Astrocyte of the spinal cord (primary cell): ENCODE measurements around the gene BDH1.

Experiments used
- DNase-seq: peaks from one replicate; pipeline ENCODE4 v3.0.0; 2011; ENCODE audit warnings: low read depth, low spot score
- H3K4me3 ChIP-seq: 2 replicates; pipeline ENCODE4 v1.5.1; 2011; ENCODE audit warnings: low read depth, mild to moderate bottlenecking, low read length, moderate library complexity
- in situ Hi-C: cut with HindIII; loops from 2 replicates; pipeline ENCODE4 v1.10.0; 2017; ENCODE audit warnings: low sequenced_read_pairs
- TF ChIP-seq, protein P1 (sequence below): IDR thresholded peaks from 2 replicates; pipeline ENCODE4 v1.5.1; 2012; ENCODE audit warnings: low read depth, mild to moderate bottlenecking, low read length, inconsistent platforms

The BDH1 gene

DNA sequence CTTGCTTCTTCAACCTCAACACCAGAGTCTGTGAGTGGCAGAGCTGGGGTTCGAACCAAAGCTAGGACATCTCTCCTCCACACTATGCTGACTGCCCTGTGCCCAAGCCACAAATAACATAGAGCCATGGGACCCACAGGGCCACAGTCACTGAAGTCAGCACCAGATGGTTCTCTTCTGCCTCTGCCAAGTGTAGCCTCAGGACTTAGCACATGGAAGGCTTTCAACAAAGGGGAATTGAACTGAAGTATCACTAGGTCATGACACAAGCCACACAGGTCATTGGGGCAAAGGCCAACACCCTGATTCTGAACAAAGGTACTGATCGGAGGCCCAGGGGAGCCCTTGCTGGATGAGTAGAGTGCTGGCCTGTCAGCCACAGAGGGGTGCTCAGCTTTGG is 83.6 kb downstream of the BDH1 start:
- TF ChIP-seq, protein P1, sequence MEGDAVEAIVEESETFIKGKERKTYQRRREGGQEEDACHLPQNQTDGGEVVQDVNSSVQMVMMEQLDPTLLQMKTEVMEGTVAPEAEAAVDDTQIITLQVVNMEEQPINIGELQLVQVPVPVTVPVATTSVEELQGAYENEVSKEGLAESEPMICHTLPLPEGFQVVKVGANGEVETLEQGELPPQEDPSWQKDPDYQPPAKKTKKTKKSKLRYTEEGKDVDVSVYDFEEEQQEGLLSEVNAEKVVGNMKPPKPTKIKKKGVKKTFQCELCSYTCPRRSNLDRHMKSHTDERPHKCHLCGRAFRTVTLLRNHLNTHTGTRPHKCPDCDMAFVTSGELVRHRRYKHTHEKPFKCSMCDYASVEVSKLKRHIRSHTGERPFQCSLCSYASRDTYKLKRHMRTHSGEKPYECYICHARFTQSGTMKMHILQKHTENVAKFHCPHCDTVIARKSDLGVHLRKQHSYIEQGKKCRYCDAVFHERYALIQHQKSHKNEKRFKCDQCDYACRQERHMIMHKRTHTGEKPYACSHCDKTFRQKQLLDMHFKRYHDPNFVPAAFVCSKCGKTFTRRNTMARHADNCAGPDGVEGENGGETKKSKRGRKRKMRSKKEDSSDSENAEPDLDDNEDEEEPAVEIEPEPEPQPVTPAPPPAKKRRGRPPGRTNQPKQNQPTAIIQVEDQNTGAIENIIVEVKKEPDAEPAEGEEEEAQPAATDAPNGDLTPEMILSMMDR, result no peak
- in situ Hi-C loops, result no loop called here
- H3K4me3 ChIP-seq, result no peak overlapping the region
- no peak for DNase-seq

DNA sequence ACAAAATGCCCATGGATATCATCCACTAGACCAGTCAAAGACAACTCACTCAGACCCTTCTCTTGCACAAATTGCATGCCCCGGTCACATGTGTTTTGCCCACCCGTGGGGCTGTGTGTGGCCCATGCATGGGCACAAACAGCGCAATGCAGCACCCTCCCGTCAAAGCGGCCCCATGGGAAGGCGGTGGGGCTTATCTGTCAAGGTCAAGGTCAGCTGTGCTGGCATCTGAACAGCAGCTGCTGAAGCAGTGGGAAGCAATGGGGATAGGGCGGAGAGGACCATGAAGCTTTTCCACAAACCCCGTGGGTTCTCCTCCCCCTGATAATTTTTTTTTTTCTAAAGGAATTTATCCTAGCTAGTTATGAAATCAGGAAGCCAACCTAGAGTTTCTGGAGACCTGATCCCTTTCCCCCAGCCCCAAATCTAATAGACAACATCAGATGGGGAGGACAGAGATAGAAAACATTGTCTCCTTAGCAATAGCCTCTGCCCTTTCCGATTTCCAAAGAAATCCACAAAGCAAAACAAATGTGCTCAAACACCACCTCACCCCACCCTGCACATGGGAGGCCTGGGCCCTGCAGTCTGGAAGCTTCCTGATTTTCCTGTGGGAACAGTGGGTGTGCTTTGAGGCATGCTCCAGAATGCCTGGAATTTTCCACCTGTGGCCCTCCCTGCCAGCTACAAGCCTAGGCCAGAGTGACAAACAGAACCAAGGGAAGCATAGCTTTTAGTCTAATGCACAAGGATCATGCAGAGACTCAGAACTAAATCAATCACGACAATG is 84.4 kb downstream of the BDH1 start:
- H3K4me3 ChIP-seq, result no peak overlapping the region
- in situ Hi-C loops, result no loop called here
- no peak for DNase-seq
- TF ChIP-seq, protein P1, result no peak

DNA sequence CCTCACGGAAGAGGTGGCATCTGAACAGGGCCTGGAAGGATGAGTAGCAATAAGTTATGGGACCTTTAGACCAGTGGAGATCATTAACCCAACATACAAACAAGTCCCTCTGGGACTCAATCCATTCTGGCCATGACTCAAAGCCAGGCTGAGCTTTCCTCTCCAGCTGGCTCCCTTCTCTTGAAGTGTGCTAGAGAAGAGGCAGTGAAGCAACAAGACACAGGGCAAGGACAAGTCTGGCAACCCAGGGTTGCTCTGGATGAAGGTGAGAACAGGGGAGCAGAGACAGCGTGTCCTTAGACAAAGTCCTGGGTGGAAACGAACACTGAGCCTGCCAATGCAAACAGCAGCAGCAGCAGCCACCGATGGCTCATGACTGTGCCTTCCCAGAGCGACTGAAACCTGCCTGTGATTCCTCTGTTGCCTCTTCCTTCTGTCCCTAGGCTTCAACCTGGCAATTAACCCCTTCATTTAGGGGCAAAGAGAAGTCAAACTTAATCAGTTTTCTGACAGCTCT is 86.8 kb downstream of the BDH1 start:
- in situ Hi-C loops, result no loop called here
- DNase-seq, result peak; percentile 43
- TF ChIP-seq, protein P1, result no peak
- no peak overlapping the region for H3K4me3 ChIP-seq

GRCh38 chr3:197468167-197468566 is 87.6 kb downstream of the BDH1 start:
- TF ChIP-seq, protein P1, result no peak
- no peak for DNase-seq
- no peak overlapping the region for H3K4me3 ChIP-seq
- in situ Hi-C loops, result no loop called here

GRCh38 chr3:197466586-197467399 is 89.0 kb downstream of the BDH1 start:
- in situ Hi-C loops, result no loop called here
- no peak overlapping the region for H3K4me3 ChIP-seq

GRCh38 chr3:197465996-197466549 is 89.7 kb downstream of the BDH1 start:
- no peak overlapping the region for H3K4me3 ChIP-seq
- in situ Hi-C loops, result no loop called here
- DNase-seq, result peak; percentile 50
- TF ChIP-seq, protein P1, result no peak

More at GRCh38 chr3:197466586-197467399, 89.0 kb downstream of the BDH1 start:
- TF ChIP-seq, protein P1, result no peak
- DNase-seq, result peak; percentile 77
